H9 (cell line): Measurements from ENCODE around the gene HTRA3. TPM values are rescaled to one million over a fixed set of nuclear protein-coding genes. Genes with fewer than 3 reads are reported as not detected.

Source experiments
- DNase-seq: peaks from one replicate; pipeline ENCODE4 v3.0.0-alpha.2; 2017
- H2AFZ ChIP-seq: one replicate; pipeline ENCODE4 v1.6.1; 2013; ENCODE audit warnings: mild to moderate bottlenecking, low read length, control low read depth, moderate library complexity
- H2AK5ac ChIP-seq: 2 replicates; pipeline ENCODE4 v1.6.1; 2013; ENCODE audit warnings: low read length, control low read depth, mixed read lengths; ENCODE audit not compliant: insufficient read length
- H2BK120ac ChIP-seq: one replicate; pipeline ENCODE4 v1.6.1; 2013; ENCODE audit warnings: low read depth, mild to moderate bottlenecking, low read length, control low read depth, inconsistent platforms; ENCODE audit not compliant: poor library complexity, severe bottlenecking
- H2BK12ac ChIP-seq: 2 replicates; pipeline ENCODE4 v1.6.1; 2013; ENCODE audit warnings: low read length, control low read depth, mixed read lengths, low read depth; ENCODE audit not compliant: insufficient read length
- H2BK15ac ChIP-seq: 2 replicates; pipeline ENCODE4 v1.6.1; 2013; ENCODE audit warnings: low read depth, low read length, control low read depth
- H2BK20ac ChIP-seq: one replicate; pipeline ENCODE4 v1.6.1; 2013; ENCODE audit warnings: low read depth, mild to moderate bottlenecking, low read length, control low read depth, inconsistent platforms; ENCODE audit not compliant: poor library complexity, severe bottlenecking
- H2BK5ac ChIP-seq: 2 replicates; pipeline ENCODE4 v1.6.1; 2013; ENCODE audit warnings: low read length, control low read depth, mixed read lengths; ENCODE audit not compliant: insufficient read length
- H3K14ac ChIP-seq: 2 replicates; pipeline ENCODE4 v1.6.1; 2013; ENCODE audit warnings: low read length, control low read depth; ENCODE audit not compliant: insufficient read depth
- H3K18ac ChIP-seq: 2 replicates; pipeline ENCODE4 v1.6.1; 2013; ENCODE audit warnings: low read depth, mild to moderate bottlenecking, mixed read lengths, low read length, control low read depth; ENCODE audit not compliant: insufficient read length
- H3K23ac ChIP-seq: 2 replicates; pipeline ENCODE4 v1.6.1; 2013; ENCODE audit warnings: low read length, control low read depth, mixed read lengths, low read depth; ENCODE audit not compliant: insufficient read length
- H3K23me2 ChIP-seq: 2 replicates; pipeline ENCODE4 v1.6.1; 2013; ENCODE audit warnings: low read depth, mild to moderate bottlenecking, mixed read lengths, low read length, control low read depth; ENCODE audit not compliant: insufficient read length, poor library complexity, severe bottlenecking
- H3K27ac ChIP-seq: 2 replicates; pipeline ENCODE4 v1.5.1; 2013; ENCODE audit warnings: low read length, control low read depth, mixed read lengths, low read depth; ENCODE audit not compliant: insufficient read length
- H3K27me3 ChIP-seq: 2 replicates; pipeline ENCODE4 v1.6.1; 2013; ENCODE audit warnings: low read length, control low read depth, inconsistent platforms; ENCODE audit not compliant: insufficient read depth
- H3K4ac ChIP-seq: 2 replicates; pipeline ENCODE4 v1.6.1; 2013; ENCODE audit warnings: low read depth, mild to moderate bottlenecking, control low read depth, inconsistent platforms, low read length, moderate library complexity
- H3K4me1 ChIP-seq: 2 replicates; pipeline ENCODE4 v1.6.1; 2013; ENCODE audit warnings: low read length, control low read depth, inconsistent platforms; ENCODE audit not compliant: insufficient read depth
- H3K4me2 ChIP-seq: 2 replicates; pipeline ENCODE4 v1.6.1; 2013; ENCODE audit warnings: low read length, control low read depth, mixed read lengths; ENCODE audit not compliant: insufficient read length, insufficient read depth
- H3K56ac ChIP-seq: 2 replicates; pipeline ENCODE4 v1.6.1; 2013; ENCODE audit warnings: low read depth, mild to moderate bottlenecking, mixed read lengths, low read length, control low read depth; ENCODE audit not compliant: insufficient read length
- H3K79me1 ChIP-seq: 2 replicates; pipeline ENCODE4 v1.6.1; 2013; ENCODE audit warnings: low read depth, mild to moderate bottlenecking, moderate library complexity, low read length, control low read depth, inconsistent platforms; ENCODE audit not compliant: insufficient read depth, poor library complexity, severe bottlenecking
- H3K79me2 ChIP-seq: 2 replicates; pipeline ENCODE4 v1.6.1; 2013; ENCODE audit warnings: low read length, control low read depth, inconsistent platforms; ENCODE audit not compliant: insufficient read depth
- H3K9ac ChIP-seq: 2 replicates; pipeline ENCODE4 v1.6.1; 2013; ENCODE audit warnings: low read length, control low read depth, mixed read lengths; ENCODE audit not compliant: insufficient read length; ENCODE audit errors: extremely low read depth
- H3K9me3 ChIP-seq: one replicate; pipeline ENCODE4 v1.6.1; 2013; ENCODE audit warnings: low read depth, low read length, inconsistent platforms; ENCODE audit not compliant: control insufficient read depth
- H3T11ph ChIP-seq: one replicate; pipeline ENCODE4 v1.6.1; 2013; ENCODE audit warnings: mild to moderate bottlenecking, low read length, control low read depth, inconsistent platforms
- H4K20me1 ChIP-seq: one replicate; pipeline ENCODE4 v1.6.1; 2013; ENCODE audit not compliant: control insufficient read depth, insufficient read length, insufficient read depth
- H4K5ac ChIP-seq: 2 replicates; pipeline ENCODE4 v1.6.1; 2013; ENCODE audit warnings: low read depth, mild to moderate bottlenecking, mixed read lengths, low read length, control low read depth; ENCODE audit not compliant: insufficient read length
- H4K8ac ChIP-seq: replicated peaks from 2 replicates; pipeline ENCODE4 v1.6.1; 2013; ENCODE audit warnings: low read length, control low read depth, mixed read lengths, low read depth; ENCODE audit not compliant: insufficient read length
- H4K91ac ChIP-seq: 2 replicates; pipeline ENCODE4 v1.6.1; 2013; ENCODE audit warnings: low read depth, mild to moderate bottlenecking, moderate library complexity, mixed read lengths, low read length, control low read depth; ENCODE audit not compliant: insufficient read length
- H3K27ac Mint-ChIP-seq, 3 experiments: 2 replicates in 2 of 3; 3 replicates in 1 of 3; pipeline ENCODE4 v1.8.0; 2020 to 2021; ENCODE audit warnings: mixed read lengths in 3 of 3, mild to moderate bottlenecking in 1 of 3, moderate library complexity in 1 of 3
- H3K27me3 Mint-ChIP-seq: 2 replicates; pipeline ENCODE4 v1.8.0; 2021; ENCODE audit warnings: low read depth, mild to moderate bottlenecking, moderate library complexity, mixed read lengths
- H3K36me3 Mint-ChIP-seq, 3 experiments: 2 replicates in 2 of 3; 3 replicates in 1 of 3; pipeline ENCODE4 v1.8.0; 2020 to 2021; ENCODE audit warnings: low read depth in 3 of 3, mixed read lengths in 3 of 3; ENCODE audit not compliant: insufficient read depth in 1 of 3
- H3K4me1 Mint-ChIP-seq, 2 experiments: 2 replicates each; pipeline ENCODE4 v1.8.0; 2020; ENCODE audit warnings: mixed read lengths in 2 of 2
- H3K4me3 Mint-ChIP-seq, 2 experiments: 2 replicates in 1 of 2; 3 replicates in 1 of 2; pipeline ENCODE4 v1.8.0; 2020 to 2021; ENCODE audit warnings: mild to moderate bottlenecking in 2 of 2, mixed read lengths in 2 of 2, moderate library complexity in 1 of 2
- H3K9me3 Mint-ChIP-seq, 2 experiments: 2 replicates in 1 of 2; 3 replicates in 1 of 2; pipeline ENCODE4 v1.8.0; 2020; ENCODE audit warnings: mild to moderate bottlenecking in 2 of 2, mixed read lengths in 2 of 2, moderate library complexity in 1 of 2
- WGBS: extraction: QIAGEN DNeasy Blood & Tissue Kit; methylation state at CpG from one replicate; pipeline ENCODE4 v1.1.7; 2013; ENCODE audit warnings: missing lambda C conversion rate, low lambda C conversion rate, mixed read lengths; ENCODE audit not compliant: insufficient read length; ENCODE audit errors: extremely low coverage; 5-methylcytosine and 5-hydroxymethylcytosine counted together
- total RNA-seq: library from RNA; stranded (reverse); gene quantifications from 2 replicates; pipeline ENCODE4 v1.2.1, GENCODE V29; 2021
- TF ChIP-seq, protein P1 (sequence below): fragments of 200-600 bp; sonication (generic); conservative IDR thresholded peaks from 3 replicates; pipeline ENCODE4 v1.8.0; 2021; ENCODE audit warnings: antibody characterized with exemption, mild to moderate bottlenecking

Gene HTRA3
- total RNA-seq, 1 experiment from 2014 or later, result 3.0 TPM

DNA sequence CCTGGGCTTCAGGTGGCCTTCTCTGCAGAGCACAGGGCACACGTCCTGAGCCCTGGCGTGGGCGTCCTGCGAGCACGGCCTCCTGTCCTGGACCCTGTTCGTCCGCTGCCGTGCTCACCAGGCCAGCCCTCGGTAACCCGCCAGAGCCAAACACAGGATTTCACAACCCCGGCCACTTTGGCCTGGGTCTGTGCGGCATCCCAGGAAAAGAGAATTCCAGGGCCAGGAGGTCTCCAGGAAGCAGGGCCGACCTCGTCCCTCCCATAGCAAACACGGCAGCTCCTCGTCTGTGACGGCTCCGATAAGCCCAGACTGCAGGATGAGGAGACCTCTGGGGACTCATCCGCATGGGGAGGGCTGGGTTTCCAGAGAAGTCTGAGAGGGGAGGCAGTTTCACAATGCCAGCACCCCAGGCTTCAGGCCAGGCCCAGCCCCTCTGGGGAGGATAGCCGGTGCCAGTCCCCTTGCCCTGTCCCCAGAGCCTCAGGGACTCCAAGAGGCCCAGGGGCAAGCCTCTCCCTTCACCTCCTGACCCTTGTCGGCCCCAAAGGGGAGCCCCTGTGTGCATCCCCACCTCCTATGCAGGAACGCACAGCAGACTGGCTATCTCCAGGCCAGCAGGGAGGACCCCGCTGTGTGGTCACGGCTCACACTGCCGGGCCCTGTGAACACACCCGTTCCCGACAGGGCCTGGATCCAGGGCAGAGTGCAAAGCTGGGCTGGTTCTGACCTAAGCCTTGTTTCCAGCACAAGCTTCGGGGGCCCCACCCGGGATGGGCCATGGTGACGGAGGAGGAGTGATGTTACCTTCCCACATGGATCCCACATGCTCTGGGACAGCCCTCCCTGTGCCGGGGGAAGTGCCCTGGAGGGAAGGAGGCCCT lies 22.3 kb upstream of the HTRA3 start:
- Histone ChIP-seq H3K4ac (no peak overlapping the region), H4K5ac (no peak overlapping the region), H3K23ac (no peak overlapping the region), H3K79me1 (no peaks in the 10 kb centered on the region), H3K9me3 (no peaks in the 10 kb centered on the region), H3K9ac (no peak overlapping the region), H3K18ac (no peak overlapping the region), H2BK20ac (no peak overlapping the region), H3K27me3 (no peaks in the 10 kb centered on the region), H2BK12ac (no peak overlapping the region), H3K56ac (no peak overlapping the region), H3K14ac (no peak overlapping the region), H3T11ph (no peak overlapping the region), H3K4me2 (no peak overlapping the region), H2BK5ac (no peak overlapping the region), H2BK120ac (no peak overlapping the region), H2AFZ (no peak overlapping the region), H3K27ac (no peak overlapping the region), H2BK15ac (no peak overlapping the region), H3K4me1 (no peaks in the 10 kb centered on the region), H4K91ac (no peak overlapping the region), H3K23me2 (no peaks in the 10 kb centered on the region), H3K79me2 (no peaks in the 10 kb centered on the region), H2AK5ac (no peak overlapping the region), H4K20me1 (no peaks in the 10 kb centered on the region), H4K8ac (no peak overlapping the region)
- DNase-seq, result no peak
- TF ChIP-seq, protein P1, sequence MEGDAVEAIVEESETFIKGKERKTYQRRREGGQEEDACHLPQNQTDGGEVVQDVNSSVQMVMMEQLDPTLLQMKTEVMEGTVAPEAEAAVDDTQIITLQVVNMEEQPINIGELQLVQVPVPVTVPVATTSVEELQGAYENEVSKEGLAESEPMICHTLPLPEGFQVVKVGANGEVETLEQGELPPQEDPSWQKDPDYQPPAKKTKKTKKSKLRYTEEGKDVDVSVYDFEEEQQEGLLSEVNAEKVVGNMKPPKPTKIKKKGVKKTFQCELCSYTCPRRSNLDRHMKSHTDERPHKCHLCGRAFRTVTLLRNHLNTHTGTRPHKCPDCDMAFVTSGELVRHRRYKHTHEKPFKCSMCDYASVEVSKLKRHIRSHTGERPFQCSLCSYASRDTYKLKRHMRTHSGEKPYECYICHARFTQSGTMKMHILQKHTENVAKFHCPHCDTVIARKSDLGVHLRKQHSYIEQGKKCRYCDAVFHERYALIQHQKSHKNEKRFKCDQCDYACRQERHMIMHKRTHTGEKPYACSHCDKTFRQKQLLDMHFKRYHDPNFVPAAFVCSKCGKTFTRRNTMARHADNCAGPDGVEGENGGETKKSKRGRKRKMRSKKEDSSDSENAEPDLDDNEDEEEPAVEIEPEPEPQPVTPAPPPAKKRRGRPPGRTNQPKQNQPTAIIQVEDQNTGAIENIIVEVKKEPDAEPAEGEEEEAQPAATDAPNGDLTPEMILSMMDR, result no peak
- no peaks in the 10 kb centered on the region for H3K9me3 Mint-ChIP-seq
- H3K36me3 Mint-ChIP-seq, result no peaks in the 10 kb centered on the region; a peak in 1 of 7 replicates
- no CpG with 5 or more reads among the region's 31 CpGs for WGBS
- H3K4me1 Mint-ChIP-seq, result peaks cover 0 to 8% of the 10 kb centered on the region in 2 experiments; a peak in 2 of 4 replicates
- no peak overlapping the region for H3K27ac Mint-ChIP-seq
- no peak overlapping the region for H3K4me3 Mint-ChIP-seq
- peaks cover 4% of the 10 kb centered on the region; the same call in 1 of the 2 replicates for H3K27me3 Mint-ChIP-seq
